ENCODE data around the gene S100A1. TPM values are rescaled to one million over a fixed set of nuclear protein-coding genes. Genes with fewer than 3 reads are reported as not detected.
"Not testable (repeated sequence)": the region's sequence is repeated elsewhere in the genome, so short reads cannot be mapped to it uniquely, and the experiment has no call there.

Gene S100A1
- not detected in 2 replicates for total RNA-seq

DNA sequence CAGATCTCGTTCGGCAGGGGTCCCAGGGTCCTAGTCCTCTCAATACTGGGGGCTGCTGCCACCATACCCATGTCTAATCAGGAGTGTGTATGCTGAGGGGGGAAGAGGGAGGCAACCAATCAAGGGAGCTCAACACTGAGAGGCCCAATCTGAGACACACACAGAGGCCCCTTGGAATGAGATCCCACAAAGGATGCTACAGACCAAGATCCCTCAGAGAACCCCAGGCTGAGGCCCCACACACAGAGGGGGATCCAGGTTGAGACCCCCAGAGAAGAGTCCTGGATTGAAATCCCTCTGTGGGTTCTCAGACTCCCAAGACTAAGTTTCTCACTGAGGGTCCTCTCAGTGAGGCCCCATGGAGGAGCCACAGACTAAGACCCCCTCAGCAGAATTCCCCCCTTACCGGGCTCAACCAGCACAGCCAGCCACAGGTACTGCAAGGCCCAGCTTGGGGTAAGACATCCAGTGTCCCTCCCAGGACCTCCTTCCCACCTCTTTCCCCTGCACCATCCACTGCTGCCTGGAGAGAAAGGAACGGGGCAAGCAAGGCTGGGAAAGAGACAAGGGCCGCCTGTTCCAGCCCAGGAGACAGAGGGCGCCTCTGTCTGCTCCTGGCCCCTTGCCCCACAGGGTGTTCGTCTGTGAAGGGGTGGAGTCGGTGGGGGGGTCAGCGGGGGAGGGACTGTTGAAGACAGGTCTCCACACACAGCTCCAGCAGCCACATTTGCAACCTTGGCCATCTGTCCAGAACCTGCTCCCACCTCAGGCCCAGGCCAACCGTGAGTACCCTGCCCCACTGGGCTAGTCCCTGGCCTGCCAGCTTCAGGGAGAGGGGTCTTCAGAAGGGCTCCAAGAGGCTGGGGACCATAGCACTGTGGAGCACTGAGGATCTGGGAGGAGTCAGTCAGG is at the start of gene S100A1:
Gene S100A1 (plus strand): TSS at position 720 of the 912 bp plus-strand sequence. CDS start 2,088 bp downstream, outside the sequence.
- Mint-ChIP-seq H3K27ac (no peak within 1 kb of the TSS), H3K4me3 (ENCODE audit: low read depth) (no peak within 1 kb of the TSS), H3K27me3 (ENCODE audit: low read depth) (no peaks in the 10 kb centered on the region), H3K4me1 (ENCODE audit: low read depth) (peaks cover 12% of the 10 kb centered on the region), H3K9me3 (no peaks in the 10 kb centered on the region), H3K36me3 (ENCODE audit: low read depth) (peaks cover 3% of the 10 kb centered on the region)
- no peak for DNase-seq (ENCODE audit: low spot score)
- intact Hi-C loops (cut with micrococcal nuclease), result no loop called here

DNA sequence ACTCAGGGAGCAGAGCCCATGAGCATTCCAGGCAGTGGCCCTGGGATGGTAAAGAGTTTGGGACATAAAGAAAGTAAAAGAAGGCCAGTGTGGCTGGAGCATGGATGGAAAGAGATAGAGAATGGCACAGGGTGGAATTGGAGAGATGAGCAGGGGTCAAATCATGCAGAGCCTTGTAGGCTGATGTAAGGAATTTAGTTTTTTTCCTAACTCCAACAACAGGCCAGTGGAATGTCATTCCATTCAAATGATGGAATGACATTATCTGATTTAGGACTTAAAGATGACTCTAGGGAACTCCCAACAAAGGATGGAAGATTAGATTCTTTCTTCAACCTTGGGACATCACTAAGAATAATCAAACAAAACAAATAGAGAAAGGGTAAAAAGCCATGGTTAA is 49.7 kb upstream of the S100A1 start:
- Mint-ChIP-seq H3K4me1 (ENCODE audit: low read depth) (no peaks in the 10 kb centered on the region), H3K27ac (no peak overlapping the region), H3K9me3 (no peaks in the 10 kb centered on the region)

DNA sequence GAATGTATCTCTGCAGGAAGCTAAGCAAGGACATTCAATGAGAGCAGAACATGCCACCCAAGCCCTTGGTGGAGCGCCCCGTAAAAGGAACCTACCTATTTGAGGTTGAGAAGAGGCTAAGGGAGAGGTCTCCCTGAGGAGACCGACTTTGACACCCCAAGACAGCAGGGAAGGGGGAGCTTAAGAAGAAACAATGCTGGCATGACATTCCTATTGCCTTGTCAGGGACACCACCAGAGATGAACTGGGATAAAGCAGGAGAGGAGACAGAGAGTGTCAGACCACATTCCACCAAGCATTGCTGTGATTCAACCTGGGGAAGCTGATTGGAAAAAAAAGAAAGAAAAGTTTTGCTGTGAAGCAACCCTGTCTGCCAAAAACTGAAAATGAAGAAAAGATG is 49.3 kb upstream of the S100A1 start:
- Mint-ChIP-seq H3K4me1 (ENCODE audit: low read depth) (no peaks in the 10 kb centered on the region), H3K4me3 (ENCODE audit: low read depth) (no peak overlapping the region), H3K27ac (no peak overlapping the region), H3K9me3 (no peaks in the 10 kb centered on the region), H3K27me3 (ENCODE audit: low read depth) (peaks cover 25% of the 10 kb centered on the region), H3K36me3 (ENCODE audit: low read depth) (no peaks in the 10 kb centered on the region)
- no peak for DNase-seq (ENCODE audit: low spot score)
- intact Hi-C loops (cut with micrococcal nuclease), result no loop called here

More for the DNA sequence above, 49.7 kb upstream of the S100A1 start:
- Mint-ChIP-seq H3K36me3 (ENCODE audit: low read depth) (no peaks in the 10 kb centered on the region), H3K4me3 (ENCODE audit: low read depth) (no peak overlapping the region), H3K27me3 (ENCODE audit: low read depth) (peaks cover 25% of the 10 kb centered on the region)
- intact Hi-C loops (cut with micrococcal nuclease), result no loop called here
- no peak for DNase-seq (ENCODE audit: low spot score)

DNA sequence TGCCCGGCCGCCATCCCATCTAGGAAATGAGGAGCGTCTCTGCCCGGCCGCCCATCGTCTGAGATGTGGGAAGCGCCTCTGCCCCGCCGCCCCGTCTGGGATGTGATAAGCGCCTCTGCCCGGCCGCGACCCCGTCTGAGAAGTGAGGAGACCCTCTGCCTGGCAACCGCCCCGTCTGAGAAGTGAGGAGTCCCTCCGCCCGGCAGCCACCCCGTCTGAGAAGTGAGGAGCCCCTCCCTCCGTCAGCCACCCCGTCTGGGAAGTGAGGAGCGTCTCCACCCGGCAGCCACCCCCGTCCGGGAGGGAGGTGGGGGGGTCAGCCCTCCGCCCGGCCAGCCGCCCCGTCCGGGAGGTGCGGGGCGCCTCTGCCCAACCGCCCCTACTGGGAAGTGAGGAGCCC is 45.4 kb upstream of the S100A1 start:
- H3K27ac Mint-ChIP-seq; DNase-seq (ENCODE audit: low spot score); H3K9me3 Mint-ChIP-seq; H3K36me3 Mint-ChIP-seq (ENCODE audit: low read depth); H3K4me3 Mint-ChIP-seq (ENCODE audit: low read depth); intact Hi-C loops (cut with micrococcal nuclease); H3K4me1 Mint-ChIP-seq (ENCODE audit: low read depth): not testable (repeated sequence)
- peaks cover 28% of the 10 kb centered on the region for H3K27me3 Mint-ChIP-seq (ENCODE audit: low read depth)

DNA sequence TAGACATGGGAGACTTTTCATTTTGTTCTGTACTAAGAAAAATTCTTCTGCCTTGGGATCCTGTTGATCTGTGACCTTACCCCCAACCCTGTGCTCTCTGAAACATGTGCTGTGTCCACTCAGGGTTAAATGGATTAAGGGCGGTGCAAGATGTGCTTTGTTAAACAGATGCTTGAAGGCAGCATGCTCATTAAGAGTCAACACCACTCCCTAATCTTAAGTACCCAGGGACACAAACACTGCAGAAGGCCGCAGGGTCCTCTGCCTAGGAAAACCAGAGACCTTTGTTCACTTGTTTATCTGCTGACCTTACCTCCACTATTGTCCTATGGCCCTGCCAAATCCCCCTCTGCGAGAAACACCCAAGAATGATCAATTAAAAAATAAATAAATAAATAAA is 44.7 kb upstream of the S100A1 start:
- intact Hi-C loops (cut with micrococcal nuclease); H3K36me3 Mint-ChIP-seq (ENCODE audit: low read depth); H3K27ac Mint-ChIP-seq; DNase-seq (ENCODE audit: low spot score); H3K9me3 Mint-ChIP-seq; H3K4me1 Mint-ChIP-seq (ENCODE audit: low read depth); H3K4me3 Mint-ChIP-seq (ENCODE audit: low read depth): not testable (repeated sequence)
- peaks cover 21% of the 10 kb centered on the region for H3K27me3 Mint-ChIP-seq (ENCODE audit: low read depth)

DNA sequence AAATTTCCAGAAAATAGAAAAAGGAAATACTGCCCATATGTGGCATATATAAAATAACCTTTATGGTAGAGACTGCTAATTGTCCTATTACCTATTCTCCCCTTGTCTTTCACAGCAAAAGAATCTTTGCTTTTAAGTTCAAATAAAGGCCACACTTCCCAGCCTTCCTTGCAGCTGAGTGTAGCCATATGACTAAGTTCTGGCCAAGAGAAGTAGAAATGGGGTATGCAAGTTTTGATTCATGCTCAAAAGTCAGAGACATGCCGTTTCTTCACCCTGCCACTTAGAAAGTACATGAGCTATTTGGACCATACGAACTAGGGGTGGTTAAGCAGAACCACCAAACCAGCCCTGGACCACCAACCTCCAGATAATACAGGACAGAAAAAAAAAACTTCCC is 44.3 kb upstream of the S100A1 start:
- Mint-ChIP-seq H3K4me1 (ENCODE audit: low read depth) (no peaks in the 10 kb centered on the region), H3K27me3 (ENCODE audit: low read depth) (peaks cover 17% of the 10 kb centered on the region), H3K36me3 (ENCODE audit: low read depth) (no peaks in the 10 kb centered on the region), H3K27ac (no peak overlapping the region), H3K4me3 (ENCODE audit: low read depth) (no peak overlapping the region), H3K9me3 (no peaks in the 10 kb centered on the region)
- no peak for DNase-seq (ENCODE audit: low spot score)
- intact Hi-C loops (cut with micrococcal nuclease), result no loop called here

DNA sequence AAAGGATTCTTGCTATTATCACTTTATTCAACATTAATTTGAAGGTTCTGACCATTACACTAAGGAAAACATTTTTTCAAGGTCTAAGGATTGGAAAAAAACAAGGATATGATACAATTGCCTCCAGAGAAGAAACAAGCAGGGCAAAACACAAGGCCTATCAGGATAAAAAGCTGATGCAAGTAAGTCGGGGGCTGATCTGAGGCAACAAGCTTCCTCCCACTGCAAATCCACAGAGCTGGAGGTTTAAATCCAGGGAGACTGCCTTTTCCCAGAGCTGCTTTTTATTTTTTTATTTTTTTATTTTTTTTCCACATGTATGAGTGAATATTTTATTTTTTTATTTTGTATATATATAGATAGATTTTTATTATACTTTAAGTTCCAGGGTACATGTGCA is 43.2 kb upstream of the S100A1 start:
- Mint-ChIP-seq H3K36me3 (ENCODE audit: low read depth) (no peaks in the 10 kb centered on the region), H3K4me1 (ENCODE audit: low read depth) (no peaks in the 10 kb centered on the region), H3K27me3 (ENCODE audit: low read depth) (peaks cover 14% of the 10 kb centered on the region), H3K27ac (no peak overlapping the region), H3K4me3 (ENCODE audit: low read depth) (no peak overlapping the region), H3K9me3 (no peaks in the 10 kb centered on the region)
- DNase-seq (ENCODE audit: low spot score), result no peak
- intact Hi-C loops (cut with micrococcal nuclease), result no loop called here

DNA sequence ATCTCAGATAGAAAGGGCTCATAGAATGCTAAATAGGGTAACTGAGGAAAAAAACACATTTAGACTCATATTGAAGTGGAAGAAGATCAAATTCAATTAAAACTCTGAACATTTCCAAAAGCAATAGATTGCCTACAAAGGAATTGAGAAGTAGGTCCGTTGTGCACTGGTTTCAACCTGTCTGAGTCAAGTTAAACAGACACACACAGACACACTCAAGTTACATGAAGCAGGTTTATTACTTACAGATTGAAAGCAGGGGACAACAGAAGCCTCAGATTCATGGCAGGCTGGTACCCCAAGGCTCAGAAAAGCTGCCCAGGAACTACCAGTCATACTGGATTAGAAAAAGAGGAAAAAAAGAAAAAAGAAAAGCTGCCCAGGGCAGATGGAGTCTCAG is 41.9 kb upstream of the S100A1 start:
- H3K27me3 Mint-ChIP-seq (ENCODE audit: low read depth), result peaks cover 14% of the 10 kb centered on the region
- no peak for DNase-seq (ENCODE audit: low spot score)

DNA sequence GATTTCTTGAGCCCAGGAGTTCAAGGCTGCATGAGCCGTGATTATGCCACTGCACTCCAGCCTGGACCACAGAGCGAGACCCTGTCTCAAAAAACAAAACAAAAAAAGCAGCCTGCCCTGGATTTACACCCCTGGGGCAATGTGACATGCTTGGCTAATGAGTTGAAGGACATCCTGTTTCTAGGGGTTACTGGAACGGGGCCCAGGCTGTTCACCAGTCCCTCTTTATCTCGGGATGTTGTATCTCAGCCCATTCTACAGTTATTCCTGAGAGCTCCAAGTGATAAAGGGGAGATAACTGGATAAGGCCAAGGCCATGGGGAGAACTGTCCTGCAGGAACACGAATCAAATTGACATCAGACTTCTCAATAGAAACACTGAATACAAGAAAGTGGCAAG is 40.9 kb upstream of the S100A1 start:
- no peak overlapping the region for H3K27ac Mint-ChIP-seq
- no peak overlapping the region for H3K4me3 Mint-ChIP-seq (ENCODE audit: low read depth)
- no peaks in the 10 kb centered on the region for H3K9me3 Mint-ChIP-seq
- peaks cover 14% of the 10 kb centered on the region for H3K27me3 Mint-ChIP-seq (ENCODE audit: low read depth)
- intact Hi-C loops (cut with micrococcal nuclease), result no loop called here
- H3K4me1 Mint-ChIP-seq (ENCODE audit: low read depth), result no peaks in the 10 kb centered on the region
- no peaks in the 10 kb centered on the region for H3K36me3 Mint-ChIP-seq (ENCODE audit: low read depth)
- DNase-seq (ENCODE audit: low spot score), result no peak

More for the DNA sequence above, 41.9 kb upstream of the S100A1 start:
- no peaks in the 10 kb centered on the region for H3K4me1 Mint-ChIP-seq (ENCODE audit: low read depth)
- H3K9me3 Mint-ChIP-seq, result no peaks in the 10 kb centered on the region
- H3K4me3 Mint-ChIP-seq (ENCODE audit: low read depth), result no peak overlapping the region
- no peak overlapping the region for H3K27ac Mint-ChIP-seq
- intact Hi-C loops (cut with micrococcal nuclease), result no loop called here
- H3K36me3 Mint-ChIP-seq (ENCODE audit: low read depth), result no peaks in the 10 kb centered on the region

DNA sequence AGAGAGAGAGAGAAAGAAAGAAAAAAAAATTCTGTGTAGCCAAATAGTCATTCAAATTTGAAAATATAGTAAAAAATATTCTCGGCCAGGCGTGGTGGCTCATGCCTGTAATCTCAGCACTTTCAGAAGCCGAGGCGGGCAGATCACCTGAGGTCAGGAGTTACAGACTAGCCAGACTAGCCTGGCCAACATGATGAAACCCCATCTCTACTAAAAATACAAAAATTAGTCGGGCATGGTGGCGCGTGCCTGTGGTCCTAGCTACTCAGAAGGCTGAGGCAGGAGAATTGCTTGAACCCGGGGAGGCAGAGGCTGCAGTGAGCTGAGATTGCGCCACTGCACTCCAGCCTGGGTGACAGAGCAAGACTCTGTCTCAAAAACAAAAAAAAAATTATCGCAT is 40.2 kb upstream of the S100A1 start:
- H3K9me3 Mint-ChIP-seq; H3K36me3 Mint-ChIP-seq (ENCODE audit: low read depth); DNase-seq (ENCODE audit: low spot score); H3K4me1 Mint-ChIP-seq (ENCODE audit: low read depth); H3K27ac Mint-ChIP-seq; H3K4me3 Mint-ChIP-seq (ENCODE audit: low read depth); intact Hi-C loops (cut with micrococcal nuclease): not testable (repeated sequence)
- H3K27me3 Mint-ChIP-seq (ENCODE audit: low read depth), result peaks cover 14% of the 10 kb centered on the region

DNA sequence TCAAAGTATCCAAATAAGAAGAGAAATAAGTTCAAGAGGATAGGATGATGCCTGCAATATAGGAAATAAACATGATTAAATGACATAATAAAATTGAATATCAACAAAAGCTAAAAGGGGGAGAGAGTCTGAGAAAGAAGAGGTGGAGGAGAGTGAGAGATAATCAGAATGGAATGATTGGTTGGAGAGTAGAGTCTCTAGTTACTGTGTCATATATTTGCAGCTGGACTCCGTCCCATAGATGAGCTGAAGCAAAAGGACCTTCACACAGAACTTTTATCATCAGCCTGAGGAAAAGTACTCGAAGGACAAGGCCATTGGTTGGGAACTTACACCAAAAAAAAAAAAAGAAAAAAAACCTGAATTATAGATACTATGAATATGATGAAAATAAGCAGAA is 39.8 kb upstream of the S100A1 start:
- Mint-ChIP-seq H3K36me3 (ENCODE audit: low read depth) (no peaks in the 10 kb centered on the region), H3K27ac (no peak overlapping the region)

DNA sequence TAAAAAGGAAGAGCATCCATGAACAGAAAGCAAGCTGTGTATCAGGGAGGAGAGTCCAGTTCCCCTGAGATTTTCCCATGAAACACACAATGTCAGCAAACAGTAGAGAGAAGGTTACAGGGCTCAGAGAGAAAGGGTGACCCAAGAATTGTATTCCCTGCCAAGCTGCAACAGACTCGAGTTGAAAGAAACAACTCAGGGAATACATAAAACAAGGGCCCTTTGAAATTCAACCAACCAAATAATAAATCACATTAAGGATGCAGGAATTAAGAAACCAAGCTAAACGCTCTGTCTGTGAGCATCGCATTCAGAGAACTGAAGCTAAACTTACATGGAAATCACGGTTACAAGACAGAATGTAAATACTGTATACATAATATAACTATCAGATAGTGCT is 35.5 kb upstream of the S100A1 start:
- Mint-ChIP-seq H3K27me3 (ENCODE audit: low read depth) (no peaks in the 10 kb centered on the region), H3K36me3 (ENCODE audit: low read depth) (no peaks in the 10 kb centered on the region)

More for the DNA sequence above, 39.8 kb upstream of the S100A1 start:
- Mint-ChIP-seq H3K4me3 (ENCODE audit: low read depth) (no peak overlapping the region), H3K4me1 (ENCODE audit: low read depth) (no peaks in the 10 kb centered on the region), H3K9me3 (no peaks in the 10 kb centered on the region), H3K27me3 (ENCODE audit: low read depth) (peaks cover 14% of the 10 kb centered on the region)
- intact Hi-C loops (cut with micrococcal nuclease), result no loop called here
- DNase-seq (ENCODE audit: low spot score), result no peak

DNA sequence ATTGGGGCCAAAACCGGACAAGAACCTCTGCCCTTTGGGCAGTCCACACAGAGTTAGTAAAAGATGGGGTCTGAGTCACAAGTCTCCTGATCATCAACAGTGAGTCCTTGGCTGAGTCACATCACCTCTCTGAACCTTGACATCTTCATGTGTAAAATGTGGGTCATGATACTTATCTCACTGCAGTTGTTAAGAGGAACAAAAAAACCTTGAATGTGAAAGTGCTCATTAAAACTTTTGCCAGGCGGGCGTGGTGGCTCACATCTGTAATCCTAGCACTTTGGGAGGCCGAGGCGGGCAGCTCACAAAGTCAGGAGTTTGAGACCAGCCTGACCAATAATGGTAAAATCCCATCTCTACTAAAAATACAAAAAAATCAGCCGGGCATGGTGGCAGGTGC is 31.0 kb upstream of the S100A1 start:
- peaks cover 16% of the 10 kb centered on the region for H3K4me1 Mint-ChIP-seq (ENCODE audit: low read depth)
- intact Hi-C loops (cut with micrococcal nuclease), result loop anchor here (1.0 kb wide), 1 partner anchor 25 kb away; no protein-coding TSS in a partner anchor

More for the DNA sequence above, 35.5 kb upstream of the S100A1 start:
- no peaks in the 10 kb centered on the region for H3K9me3 Mint-ChIP-seq
- H3K4me1 Mint-ChIP-seq (ENCODE audit: low read depth), result peaks cover 9% of the 10 kb centered on the region
- no peak overlapping the region for H3K4me3 Mint-ChIP-seq (ENCODE audit: low read depth)
- H3K27ac Mint-ChIP-seq, result no peak overlapping the region
- no peak for DNase-seq (ENCODE audit: low spot score)
- intact Hi-C loops (cut with micrococcal nuclease), result no loop called here

More for the DNA sequence above, 31.0 kb upstream of the S100A1 start:
- no peak for DNase-seq (ENCODE audit: low spot score)
- Mint-ChIP-seq H3K27me3 (ENCODE audit: low read depth) (no peaks in the 10 kb centered on the region), H3K36me3 (ENCODE audit: low read depth) (no peaks in the 10 kb centered on the region), H3K4me3 (ENCODE audit: low read depth) (no peak overlapping the region), H3K9me3 (no peaks in the 10 kb centered on the region), H3K27ac (peak overlapping the region; percentile 49)

Data from activated T-helper 2 cell treated with anti-CD3 and anti-CD28 coated beads, Interferon-gamma antibody, Interleukin-2, Interleukin-4, amounts not matched to agents 10 μg/mL and 5 μg/mL and 100 μg/mL, durations not matched to agents 14 hours and 24 hours and 36 hours (primary cell).